ENCODE data around the gene MAP3K3. TPM values are rescaled to one million over a fixed set of nuclear protein-coding genes. Genes with fewer than 3 reads are reported as not detected.

Gene MAP3K3
- total and polyA plus RNA-seq, 2 experiments from 2014 or later = 8.6 to 36.7 TPM

- Histone ChIP-seq H3K9me3 (ENCODE audit: low read depth) (no peaks in the 10 kb centered on the region), H2AFZ (peak within 1 kb of the TSS; percentile 95), H3K9me2 (ENCODE audit: insufficient read depth) (no peaks in the 10 kb centered on the region), H3K27me3 (replicated peaks; ENCODE audit: insufficient read depth) (no peaks in the 10 kb centered on the region), H3K27ac (peak within 1 kb of the TSS; percentile 70), H3K4me1 (ENCODE audit: insufficient read depth) (peaks cover 6% of the 10 kb centered on the region), H3K36me3 (ENCODE audit: low read depth) (peaks cover 11% of the 10 kb centered on the region), H3K4me3 (peak within 1 kb of the TSS; percentile 92), H3K4me2 (ENCODE audit: unreplicated experiment) (peak within 1 kb of the TSS; percentile 96), H3K9ac (peak within 1 kb of the TSS; percentile 85), H3F3A (ENCODE audit: insufficient read depth) (peaks cover 45% of the 10 kb centered on the region), H4K20me1 (ENCODE audit: insufficient read depth) (no peaks in the 10 kb centered on the region), H3K79me2 (ENCODE audit: insufficient read depth) (peaks cover 45% of the 10 kb centered on the region)
- WGBS, 2 experiments (ENCODE audit: low coverage in 1 of 2, low lambda C conversion rate in 2 of 2, missing lambda C conversion rate in 2 of 2) = 2% methylated on average over 51 of the region's 61 CpGs
- peak; percentile 99 for DNase-seq
- no peak for TF ChIP-seq EZH2phosphoT487 (IDR thresholded peaks at IDR 0.05; ENCODE audit: insufficient read depth, low read depth)
- TF ChIP-seq EZH2 (IDR thresholded peaks at IDR 0.05; ENCODE audit: insufficient read depth, poor library complexity, severe bottlenecking) = no peak
- in situ Hi-C loops (cut with MboI) = no loop called here
Measured at GRCh38 chr17:63741408-63742173, 119.4 kb downstream of the MAP3K3 start, which contains the start of gene STRADA. Gene STRADA, minus strand, starts transcription at chr17:63741799. Its CDS starts 13,430 bp downstream, at chr17:63728369.

Small RNAs within 50 kb of the gene (small RNA-seq; reads per million reads assigned to genes)
- gene RNU6-288P (ENCODE audit: low read depth, low replicate concordance) = not detected

Other genes with a start within 250 kb of the MAP3K3 start
- 10.7 and 15.9 TPM in 2 replicates for gene CYB561, start 176.1 kb upstream of the MAP3K3 start, total RNA-seq (2014; rRNA removed; shearing (Covaris generic))
- gene CYB561, start 176.1 kb upstream of the MAP3K3 start, polyA plus RNA-seq (2016; fragmentation: Nextera tagmentation; extraction: Ambion mirVana) = 18.4 and 19.1 TPM in 2 replicates
- gene ACE, start 145.4 kb upstream of the MAP3K3 start, total RNA-seq (2014; rRNA removed; shearing (Covaris generic)) = 3.2 and 3.4 TPM in 2 replicates
- 1.6 and 2.2 TPM in 2 replicates for gene ACE, start 145.4 kb upstream of the MAP3K3 start, polyA plus RNA-seq (2016; fragmentation: Nextera tagmentation; extraction: Ambion mirVana)
- gene KCNH6, start 99.1 kb upstream of the MAP3K3 start, total RNA-seq (2014; rRNA removed; shearing (Covaris generic)) = not detected in 2 replicates
- gene KCNH6, start 99.1 kb upstream of the MAP3K3 start, polyA plus RNA-seq (2016; fragmentation: Nextera tagmentation; extraction: Ambion mirVana) = not detected in 2 replicates
- 21.2 and 21.6 TPM in 2 replicates for gene DCAF7, start 71.9 kb upstream of the MAP3K3 start, total RNA-seq (2014; rRNA removed; shearing (Covaris generic))
- 38.2 and 38.4 TPM in 2 replicates for gene DCAF7, start 71.9 kb upstream of the MAP3K3 start, polyA plus RNA-seq (2016; fragmentation: Nextera tagmentation; extraction: Ambion mirVana)
- 7.9 and 16.4 TPM in 2 replicates for gene TACO1, start 21.5 kb upstream of the MAP3K3 start, total RNA-seq (2014; rRNA removed; shearing (Covaris generic))
- 22.3 and 23.8 TPM in 2 replicates for gene TACO1, start 21.5 kb upstream of the MAP3K3 start, polyA plus RNA-seq (2016; fragmentation: Nextera tagmentation; extraction: Ambion mirVana)
- gene LIMD2, start 77.7 kb downstream of the MAP3K3 start, total RNA-seq (2014; rRNA removed; shearing (Covaris generic)) = 9.1 and 14.0 TPM in 2 replicates
- gene LIMD2, start 77.7 kb downstream of the MAP3K3 start, polyA plus RNA-seq (2016; fragmentation: Nextera tagmentation; extraction: Ambion mirVana) = 13.6 and 15.8 TPM in 2 replicates
- gene STRADA, start 119.4 kb downstream of the MAP3K3 start, total RNA-seq (2014; rRNA removed; shearing (Covaris generic)) = 13.9 and 15.7 TPM in 2 replicates
- 21.6 and 22.3 TPM in 2 replicates for gene STRADA, start 119.4 kb downstream of the MAP3K3 start, polyA plus RNA-seq (2016; fragmentation: Nextera tagmentation; extraction: Ambion mirVana)
- gene CCDC47, start 151.2 kb downstream of the MAP3K3 start, total RNA-seq (2014; rRNA removed; shearing (Covaris generic)) = 72.2 and 74.2 TPM in 2 replicates
- 60.5 and 61.6 TPM in 2 replicates for gene CCDC47, start 151.2 kb downstream of the MAP3K3 start, polyA plus RNA-seq (2016; fragmentation: Nextera tagmentation; extraction: Ambion mirVana)
- gene DDX42, start 151.8 kb downstream of the MAP3K3 start, total RNA-seq (2014; rRNA removed; shearing (Covaris generic)) = 49.6 and 52.6 TPM in 2 replicates
- 33.9 and 37.2 TPM in 2 replicates for gene DDX42, start 151.8 kb downstream of the MAP3K3 start, polyA plus RNA-seq (2016; fragmentation: Nextera tagmentation; extraction: Ambion mirVana)
- gene PSMC5, start 205.0 kb downstream of the MAP3K3 start, total RNA-seq (2014; rRNA removed; shearing (Covaris generic)) = 36.2 and 60.5 TPM in 2 replicates
- gene PSMC5, start 205.0 kb downstream of the MAP3K3 start, polyA plus RNA-seq (2016; fragmentation: Nextera tagmentation; extraction: Ambion mirVana) = 178 and 180 TPM in 2 replicates
- gene FTSJ3, start 205.2 kb downstream of the MAP3K3 start, total RNA-seq (2014; rRNA removed; shearing (Covaris generic)) = 38.1 and 47.3 TPM in 2 replicates
- gene FTSJ3, start 205.2 kb downstream of the MAP3K3 start, polyA plus RNA-seq (2016; fragmentation: Nextera tagmentation; extraction: Ambion mirVana) = 27.6 and 29.2 TPM in 2 replicates
- 85.1 and 88.5 TPM in 2 replicates for gene SMARCD2, start 220.3 kb downstream of the MAP3K3 start, total RNA-seq (2014; rRNA removed; shearing (Covaris generic))
- 28.9 and 29.3 TPM in 2 replicates for gene SMARCD2, start 220.3 kb downstream of the MAP3K3 start, polyA plus RNA-seq (2016; fragmentation: Nextera tagmentation; extraction: Ambion mirVana)